Measurements from ENCODE around the gene MSI2.

- TF ChIP-seq MECOM (CRISPR knock-in tag; IDR thresholded peaks at IDR 0.05): no peak
- TF ChIP-seq ZBTB33 (CRISPR knock-in tag; IDR thresholded peaks at IDR 0.05): no peak
- no peak for TF ChIP-seq CREBBP (IDR thresholded peaks at IDR 0.05; ENCODE audit: low read depth, low read length)
- TF ChIP-seq ATF2 (CRISPR knock-in tag; IDR thresholded peaks at IDR 0.05): no peak
- TF ChIP-seq USF1 (CRISPR knock-in tag; IDR thresholded peaks at IDR 0.05): no peak
- TF ChIP-seq ARID3A (IDR thresholded peaks at IDR 0.05; ENCODE audit: borderline replicate concordance, low read depth, low read length): no peak
- TF ChIP-seq YBX1 (IDR thresholded peaks at IDR 0.05): no peak
- TF ChIP-seq TSHZ1 (CRISPR knock-in tag; IDR thresholded peaks at IDR 0.05): no peak
- no peak for TF ChIP-seq REST (IDR thresholded peaks at IDR 0.05; ENCODE audit: borderline replicate concordance)
- TF ChIP-seq REST (CRISPR knock-in tag; IDR thresholded peaks at IDR 0.05; ENCODE audit: low read depth): no peak
- no peak for TF ChIP-seq PHF8 (IDR thresholded peaks at IDR 0.05; ENCODE audit: borderline replicate concordance, low read length)
Observed at GRCh38 chr17:57697891-57698711, 441.8 kb downstream of the MSI2 start.

Measured in K562 (cell line).